Limb (tissue), 2 donors: ENCODE measurements around the gene ANG.
A peak's percentile ranks its signal among the peaks of the same experiment; 100 is the strongest.
"Not testable (repeated sequence)": the region's sequence is repeated elsewhere in the genome, so short reads cannot be mapped to it uniquely, and the experiment has no call there.

Experiments used
- DNase-seq, 2 donors: peaks; one replicate each; pipeline ENCODE4 v3.0.0-alpha.2; 2016; ENCODE audit errors: extremely low spot score in 2 of 2

Gene ANG

GRCh38 chr14:20698018-20698329 lies 9.4 kb downstream of the ANG start:
- DNase-seq = no peak

GRCh38 chr14:20698934-20699333 lies 10.4 kb downstream of the ANG start:
- no peak for DNase-seq

- no peak for DNase-seq
These were observed 11.4 kb downstream of the ANG start for GRCh38 chr14:20699931-20700330.

GRCh38 chr14:20700965-20701364 lies 12.4 kb downstream of the ANG start:
- not testable (repeated sequence) for DNase-seq

- no peak for DNase-seq
These were observed 18.2 kb downstream of the ANG start for GRCh38 chr14:20706657-20707355.

GRCh38 chr14:20707622-20708021 lies 19.1 kb downstream of the ANG start:
- DNase-seq = no peak

GRCh38 chr14:20711261-20711660 lies 22.7 kb downstream of the ANG start:
- no peak for DNase-seq

GRCh38 chr14:20711685-20712084 lies 23.1 kb downstream of the ANG start:
- DNase-seq = no peak

- DNase-seq = no peak
These were observed 24.3 kb downstream of the ANG start for GRCh38 chr14:20712904-20713303.

GRCh38 chr14:20714593-20715250 lies 26.2 kb downstream of the ANG start:
- no peak for DNase-seq

GRCh38 chr14:20719777-20720176 lies 31.2 kb downstream of the ANG start:
- DNase-seq = no peak

- no peak for DNase-seq
These were observed 32.2 kb downstream of the ANG start for GRCh38 chr14:20720741-20721140.

GRCh38 chr14:20722016-20722415 lies 33.5 kb downstream of the ANG start:
- no peak for DNase-seq

GRCh38 chr14:20723488-20723887 lies 34.9 kb downstream of the ANG start:
- peak in 1 of 2 donors; percentile 39 for DNase-seq

- DNase-seq = not testable (repeated sequence)
These were observed 37.6 kb downstream of the ANG start for GRCh38 chr14:20726121-20726520.

- no peak for DNase-seq
These were observed 38.0 kb downstream of the ANG start for GRCh38 chr14:20726531-20726930.

GRCh38 chr14:20730891-20731290 lies 42.3 kb downstream of the ANG start:
- DNase-seq = no peak

GRCh38 chr14:20732477-20732876 lies 43.9 kb downstream of the ANG start:
- DNase-seq = no peak

GRCh38 chr14:20732979-20733635 lies 44.5 kb downstream of the ANG start:
- DNase-seq = peak in 1 of 2 donors; percentile 32

GRCh38 chr14:20733684-20734429 lies 45.3 kb downstream of the ANG start:
- DNase-seq = peak in 1 of 2 donors; percentile 6

GRCh38 chr14:20734430-20734806 lies 45.9 kb downstream of the ANG start:
- no peak for DNase-seq

GRCh38 chr14:20738292-20738691 lies 49.7 kb downstream of the ANG start:
- not testable (repeated sequence) for DNase-seq
